HG03575 (cell line): ENCODE measurements around the gene MRPL17.
"Not testable (repeated sequence)": the region's sequence is repeated elsewhere in the genome, so short reads cannot be mapped to it uniquely, and the experiment has no call there.

ENCODE experiments used
- ATAC-seq: cut with Tn5 transposase; IDR thresholded peaks from one replicate; pipeline ENCODE4 v1.9.1; 2021; ENCODE audit not compliant: unreplicated experiment, insufficient number of reproducible peaks, low FRiP score; ENCODE audit errors: extremely low read depth

Gene MRPL17

GRCh38 chr11:6682936-6683861 is at the start of gene MRPL17:
TSS of gene MRPL17 (minus strand) at chr11:6683340. CDS start at chr11:6683296, 44 bp downstream.
- peak; percentile 73 for ATAC-seq

GRCh38 chr11:6727971-6728760 is 45.0 kb upstream of the MRPL17 start:
- no peak for ATAC-seq

GRCh38 chr11:6725386-6725896 is 42.3 kb upstream of the MRPL17 start:
- ATAC-seq, result no peak

- no peak for ATAC-seq
Observed at GRCh38 chr11:6724013-6724412, 40.9 kb upstream of the MRPL17 start.

- no peak for ATAC-seq
Observed at GRCh38 chr11:6721343-6721742, 38.2 kb upstream of the MRPL17 start.

GRCh38 chr11:6719576-6719975 is 36.4 kb upstream of the MRPL17 start:
- ATAC-seq, result no peak

GRCh38 chr11:6717426-6717825 is 34.3 kb upstream of the MRPL17 start:
- no peak for ATAC-seq

- not testable (repeated sequence) for ATAC-seq
Observed at GRCh38 chr11:6711552-6711951, 28.4 kb upstream of the MRPL17 start.

GRCh38 chr11:6708876-6709275 is 25.7 kb upstream of the MRPL17 start:
- no peak for ATAC-seq

GRCh38 chr11:6705905-6706535 is 22.9 kb upstream of the MRPL17 start:
- ATAC-seq, result no peak

- ATAC-seq, result no peak
Observed at GRCh38 chr11:6703247-6704063, 20.3 kb upstream of the MRPL17 start.

- not testable (repeated sequence) for ATAC-seq
Observed at GRCh38 chr11:6701955-6702354, 18.8 kb upstream of the MRPL17 start.

GRCh38 chr11:6695377-6695776 is 12.2 kb upstream of the MRPL17 start:
- no peak for ATAC-seq

GRCh38 chr11:6694229-6694535 is 11.0 kb upstream of the MRPL17 start:
- no peak for ATAC-seq

GRCh38 chr11:6693342-6694228 is 10.4 kb upstream of the MRPL17 start:
- ATAC-seq, result no peak

- no peak for ATAC-seq
Observed at GRCh38 chr11:6692128-6692527, 9.0 kb upstream of the MRPL17 start.

- not testable (repeated sequence) for ATAC-seq
Observed at GRCh38 chr11:6690431-6691132, 7.4 kb upstream of the MRPL17 start.
